Osteoblast (primary cell): ENCODE results near the gene SCARF2. TPM values are rescaled to one million over a fixed set of nuclear protein-coding genes. Genes with fewer than 3 reads are reported as not detected.
"Not testable (repeated sequence)": the region's sequence is repeated elsewhere in the genome, so short reads cannot be mapped to it uniquely, and the experiment has no call there.

ENCODE experiments used
- DNase-seq: peaks from one replicate; pipeline ENCODE4 v3.0.0; 2011; ENCODE audit warnings: low spot score, mixed read lengths; ENCODE audit not compliant: insufficient read length; ENCODE audit errors: missing footprints
- H2AFZ ChIP-seq: 2 replicates; pipeline ENCODE4 v1.6.0; 2011; ENCODE audit warnings: mild to moderate bottlenecking, low read length
- H3K27ac ChIP-seq: 2 replicates; pipeline ENCODE4 v1.5.1; 2011; ENCODE audit warnings: mild to moderate bottlenecking, low read depth, low read length, moderate library complexity
- H3K27me3 ChIP-seq: 2 replicates; pipeline ENCODE4 v1.6.0; 2012; ENCODE audit warnings: mild to moderate bottlenecking, control low read depth, inconsistent platforms, low read length, moderate library complexity; ENCODE audit not compliant: insufficient read depth
- H3K36me3 ChIP-seq: 2 replicates; pipeline ENCODE4 v1.5.1; 2011; ENCODE audit warnings: mild to moderate bottlenecking, low read length, control low read depth, moderate library complexity; ENCODE audit not compliant: insufficient read depth
- H3K4me1 ChIP-seq: 2 replicates; pipeline ENCODE4 v1.5.1; 2011; ENCODE audit warnings: mild to moderate bottlenecking, low read length, control low read depth, moderate library complexity; ENCODE audit not compliant: insufficient read depth
- H3K4me2 ChIP-seq: 2 replicates; pipeline ENCODE4 v1.6.0; 2011; ENCODE audit warnings: mild to moderate bottlenecking, low read length; ENCODE audit not compliant: insufficient read depth
- H3K4me3 ChIP-seq: fragments of 200-600 bp; sonication (generic); 3 replicates; pipeline ENCODE4 v1.5.1; 2012; ENCODE audit warnings: mild to moderate bottlenecking, low read length, inconsistent platforms; ENCODE audit not compliant: insufficient read depth
- H3K79me2 ChIP-seq: 2 replicates; pipeline ENCODE4 v1.6.0; 2012; ENCODE audit warnings: mild to moderate bottlenecking, low read length, control low read depth, inconsistent platforms; ENCODE audit not compliant: insufficient read depth
- H3K9me3 ChIP-seq: 2 replicates; pipeline ENCODE4 v1.5.1; 2011; ENCODE audit warnings: low read depth, low read length, control low read depth
- H4K20me1 ChIP-seq: 2 replicates; pipeline ENCODE4 v1.6.0; 2012; ENCODE audit warnings: mild to moderate bottlenecking, low read length, control low read depth; ENCODE audit not compliant: insufficient read depth
- total RNA-seq: library from RNA; depleted of rRNA; stranded (reverse); fragments of >200 nt; gene quantifications from 2 replicates; pipeline ENCODE4 v1.2.3, GENCODE V29; 2012
- TF ChIP-seq, protein P1 (sequence below): IDR thresholded peaks from 2 replicates; pipeline ENCODE4 v1.5.1; 2011; ENCODE audit warnings: mild to moderate bottlenecking, low read depth, low read length, moderate library complexity; ENCODE audit errors: extremely low read depth

SCARF2 gene
- total RNA-seq, 1 donor = 23.9 TPM

DNA sequence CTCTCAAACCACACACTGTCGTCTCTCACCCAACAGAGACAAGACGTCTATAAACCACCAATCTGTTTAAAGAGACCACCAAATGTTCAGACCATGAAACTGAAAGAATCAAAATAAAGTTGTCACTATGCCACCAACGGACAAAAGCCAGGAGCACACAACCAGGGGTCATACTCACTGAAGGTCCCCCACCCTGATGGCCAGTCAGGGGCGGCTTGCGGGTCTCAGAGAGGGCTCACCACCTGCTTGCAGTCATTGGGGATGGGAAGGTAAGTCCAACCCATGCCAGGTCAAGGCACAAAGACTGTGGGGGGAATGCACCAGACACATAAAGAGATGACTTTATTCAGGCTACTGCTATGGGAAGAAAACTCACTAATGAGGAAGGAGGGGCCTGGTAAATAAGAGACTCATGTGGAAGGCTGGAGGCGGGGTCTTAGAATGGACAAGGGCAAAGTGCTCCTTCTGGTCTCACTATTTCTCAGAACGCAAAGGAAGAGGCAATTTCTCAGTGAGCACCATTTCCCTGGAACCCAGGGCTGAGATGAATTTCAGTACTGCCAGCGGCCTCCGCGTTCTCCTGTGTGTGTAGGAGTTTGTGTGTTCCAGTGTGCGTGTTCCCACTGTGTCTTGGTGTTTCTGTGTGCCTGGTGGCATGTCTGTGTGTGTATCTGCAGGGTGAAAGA lies 17.3 kb downstream of the SCARF2 start:
- no peak overlapping the region for H3K27ac ChIP-seq
- DNase-seq = peak; percentile 84
- peaks cover 6% of the 10 kb centered on the region for H4K20me1 ChIP-seq
- H3K4me3 ChIP-seq = no peak overlapping the region
- no peaks in the 10 kb centered on the region for H3K9me3 ChIP-seq
- peaks cover 16% of the 10 kb centered on the region for H3K4me1 ChIP-seq
- H3K79me2 ChIP-seq = no peaks in the 10 kb centered on the region
- TF ChIP-seq, protein P1, sequence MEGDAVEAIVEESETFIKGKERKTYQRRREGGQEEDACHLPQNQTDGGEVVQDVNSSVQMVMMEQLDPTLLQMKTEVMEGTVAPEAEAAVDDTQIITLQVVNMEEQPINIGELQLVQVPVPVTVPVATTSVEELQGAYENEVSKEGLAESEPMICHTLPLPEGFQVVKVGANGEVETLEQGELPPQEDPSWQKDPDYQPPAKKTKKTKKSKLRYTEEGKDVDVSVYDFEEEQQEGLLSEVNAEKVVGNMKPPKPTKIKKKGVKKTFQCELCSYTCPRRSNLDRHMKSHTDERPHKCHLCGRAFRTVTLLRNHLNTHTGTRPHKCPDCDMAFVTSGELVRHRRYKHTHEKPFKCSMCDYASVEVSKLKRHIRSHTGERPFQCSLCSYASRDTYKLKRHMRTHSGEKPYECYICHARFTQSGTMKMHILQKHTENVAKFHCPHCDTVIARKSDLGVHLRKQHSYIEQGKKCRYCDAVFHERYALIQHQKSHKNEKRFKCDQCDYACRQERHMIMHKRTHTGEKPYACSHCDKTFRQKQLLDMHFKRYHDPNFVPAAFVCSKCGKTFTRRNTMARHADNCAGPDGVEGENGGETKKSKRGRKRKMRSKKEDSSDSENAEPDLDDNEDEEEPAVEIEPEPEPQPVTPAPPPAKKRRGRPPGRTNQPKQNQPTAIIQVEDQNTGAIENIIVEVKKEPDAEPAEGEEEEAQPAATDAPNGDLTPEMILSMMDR = no peak
- peaks cover 3% of the 10 kb centered on the region for H3K36me3 ChIP-seq
- H2AFZ ChIP-seq = no peak overlapping the region
- H3K4me2 ChIP-seq = no peak overlapping the region
- no peaks in the 10 kb centered on the region for H3K27me3 ChIP-seq

DNA sequence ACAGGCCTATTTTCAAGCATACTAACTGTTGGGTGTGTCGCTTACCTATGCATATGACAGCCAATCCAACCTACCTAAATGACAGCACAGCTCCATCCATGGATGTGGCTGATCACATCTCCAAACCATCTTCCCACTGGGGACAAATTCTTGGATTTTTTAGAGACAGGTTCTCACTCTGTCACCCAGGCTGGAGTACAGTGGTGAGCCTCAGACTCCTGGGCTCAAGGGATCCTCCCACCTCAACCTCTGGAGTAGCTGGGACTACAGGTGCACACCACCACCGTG lies 18.0 kb downstream of the SCARF2 start:
- no peaks in the 10 kb centered on the region for H3K36me3 ChIP-seq
- no peaks in the 10 kb centered on the region for H3K79me2 ChIP-seq
- no peaks in the 10 kb centered on the region for H3K27me3 ChIP-seq
- no peak for DNase-seq
- TF ChIP-seq, protein P1 = no peak
- H2AFZ ChIP-seq = no peak overlapping the region
- peaks cover 6% of the 10 kb centered on the region for H4K20me1 ChIP-seq
- H3K4me1 ChIP-seq = peaks cover 16% of the 10 kb centered on the region
- no peak overlapping the region for H3K4me3 ChIP-seq
- H3K27ac ChIP-seq = no peak overlapping the region
- H3K4me2 ChIP-seq = no peak overlapping the region
- no peaks in the 10 kb centered on the region for H3K9me3 ChIP-seq

DNA sequence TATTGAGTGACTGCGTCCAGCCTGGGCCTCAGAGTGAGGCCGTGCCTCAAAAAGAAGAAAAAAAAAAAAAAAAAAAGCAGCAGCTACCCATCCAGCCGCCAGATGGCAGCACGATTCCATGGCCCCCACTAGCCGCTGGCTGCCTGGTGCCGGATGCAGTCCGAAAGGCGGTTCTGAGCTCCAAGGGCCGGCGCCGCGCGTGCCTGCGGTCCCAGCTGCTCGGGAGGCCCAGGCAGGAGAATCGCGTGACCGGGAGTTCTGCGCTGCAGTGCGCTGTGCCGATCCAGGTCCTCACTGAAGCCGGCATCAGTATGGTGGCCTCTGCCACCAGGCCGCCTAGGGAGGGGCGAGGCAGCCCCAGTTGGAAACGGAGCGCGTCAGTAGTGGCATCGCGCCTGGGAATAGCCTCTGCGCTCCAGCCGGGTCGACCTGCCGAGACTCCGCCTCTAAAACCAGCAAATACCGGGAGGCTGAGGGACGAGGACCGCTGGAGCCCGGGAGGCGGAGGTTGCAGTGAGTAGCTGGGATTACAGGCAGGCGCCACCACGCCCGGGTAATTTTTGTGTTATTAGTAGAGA lies 19.3 kb downstream of the SCARF2 start:
- Histone ChIP-seq H3K4me1 (peaks cover 12% of the 10 kb centered on the region), H3K27me3 (no peaks in the 10 kb centered on the region), H3K9me3 (no peaks in the 10 kb centered on the region), H3K4me2 (peak overlapping the region; percentile 77), H4K20me1 (peaks cover under 1% of the 10 kb centered on the region), H3K79me2 (no peaks in the 10 kb centered on the region), H2AFZ (peak overlapping the region; percentile 90), H3K4me3 (peak overlapping the region; percentile 72), H3K36me3 (no peaks in the 10 kb centered on the region), H3K27ac (no peak overlapping the region)
- TF ChIP-seq, protein P1 = peak; percentile 85
- peak; percentile 98 for DNase-seq

DNA sequence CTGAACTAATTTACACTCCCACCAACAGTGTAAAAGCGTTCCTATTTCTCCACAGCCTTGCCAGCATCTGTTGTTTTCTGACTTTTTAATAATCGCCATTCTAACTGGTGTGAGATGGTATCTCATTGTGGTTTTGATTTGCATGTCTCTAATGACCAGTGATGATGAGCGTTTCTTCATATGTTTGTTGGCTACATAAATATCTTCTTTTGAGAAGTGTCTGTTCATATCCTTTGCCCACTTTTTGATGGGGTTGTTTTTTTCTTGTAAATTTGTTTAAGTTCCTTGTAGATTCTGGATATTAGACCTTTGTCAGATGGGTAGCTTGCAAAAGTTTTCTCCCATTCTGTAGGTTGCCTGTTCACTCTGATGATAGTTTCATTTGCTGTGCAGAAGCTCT lies 21.9 kb downstream of the SCARF2 start:
- not testable (repeated sequence) for H2AFZ ChIP-seq, H4K20me1 ChIP-seq, H3K27ac ChIP-seq, H3K4me3 ChIP-seq, H3K9me3 ChIP-seq, H3K27me3 ChIP-seq, H3K4me1 ChIP-seq, H3K36me3 ChIP-seq, H3K79me2 ChIP-seq, DNase-seq, H3K4me2 ChIP-seq

DNA sequence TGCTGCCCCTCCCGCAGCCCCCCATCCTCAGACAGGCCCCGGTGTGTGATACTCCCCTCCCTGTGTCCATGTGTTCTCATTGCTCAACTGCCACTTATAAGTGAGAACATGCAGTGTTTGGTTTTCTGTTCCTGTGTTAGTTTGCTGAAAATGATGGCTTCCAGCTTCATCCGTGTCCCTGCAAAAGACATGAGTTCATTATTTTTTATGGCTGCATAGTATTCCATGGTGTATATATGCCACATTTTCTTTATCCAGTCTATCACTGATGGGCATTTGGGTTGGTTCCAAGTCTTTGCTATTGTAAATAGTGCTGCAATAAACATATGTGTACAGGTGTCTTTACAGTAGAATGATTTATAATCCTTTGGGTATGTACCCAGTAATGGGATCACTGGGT lies 22.4 kb downstream of the SCARF2 start:
- H3K4me3 ChIP-seq, DNase-seq, H3K27ac ChIP-seq, H3K9me3 ChIP-seq, H3K79me2 ChIP-seq, H3K4me1 ChIP-seq, H2AFZ ChIP-seq, H3K36me3 ChIP-seq, H3K4me2 ChIP-seq, H4K20me1 ChIP-seq, H3K27me3 ChIP-seq: not testable (repeated sequence)
